Activated B cell treated with CpG ODN at 0.5 μM for 24 hours (primary cell): ENCODE results near the gene NINJ2. TPM values are rescaled to one million over a fixed set of nuclear protein-coding genes. Genes with fewer than 3 reads are reported as not detected.
A peak's percentile ranks its signal among the peaks of the same experiment; 100 is the strongest.

ENCODE experiments used
- ATAC-seq: fragments of 200-7000 bp; cut with Tn5 transposase; one replicate; pipeline ENCODE4 v1.10.0; 2021; ENCODE audit warnings: low read depth, mild to moderate bottlenecking, moderate library complexity
- CTCF ChIA-PET: fragments of 350-600 bp; sonication (Branson Sonifier 250); formaldehyde crosslinking; loops from one replicate; lab custom pipeline; 2021; ENCODE audit warnings: antibody characterized with exemption; lab: Charles Lee
- POLR2A ChIA-PET: fragments of 350-600 bp; sonication (Branson Sonifier 250); formaldehyde crosslinking; loops from one replicate; lab custom pipeline; 2021; ENCODE audit warnings: antibody characterized with exemption; lab: Charles Lee
- DNase-seq: peaks from one replicate; pipeline ENCODE4 v3.0.0; 2022
- H3K27ac Mint-ChIP-seq: one replicate; pipeline ENCODE4 v1.8.0; 2020; ENCODE audit warnings: mixed read lengths
- H3K27me3 Mint-ChIP-seq: one replicate; pipeline ENCODE4 v1.8.0; 2021; ENCODE audit warnings: mixed read lengths
- H3K36me3 Mint-ChIP-seq: one replicate; pipeline ENCODE4 v1.8.0; 2021; ENCODE audit warnings: low read depth, mixed read lengths
- H3K4me1 Mint-ChIP-seq: one replicate; pipeline ENCODE4 v1.8.0; 2021; ENCODE audit warnings: mixed read lengths
- H3K4me3 Mint-ChIP-seq: one replicate; pipeline ENCODE4 v1.8.0; 2020; ENCODE audit warnings: mild to moderate bottlenecking, mixed read lengths
- H3K9me3 Mint-ChIP-seq: one replicate; pipeline ENCODE4 v1.8.0; 2020; ENCODE audit warnings: mixed read lengths
- CTCF ChIP-seq: fragments of 200-600 bp; IDR thresholded peaks from one replicate; pipeline ENCODE4 v1.8.0; 2022; ENCODE audit warnings: antibody characterized with exemption, mild to moderate bottlenecking
- intact Hi-C: fragments of 100-400 bp; cut with micrococcal nuclease; formaldehyde crosslinking; loops from one replicate; pipeline ENCODE4 v1.15.1; 2024
- total RNA-seq: library from RNA; stranded (reverse); gene quantifications from 2 replicates; pipeline ENCODE4 v1.2.3, GENCODE V29; 2022

Gene NINJ2
- total RNA-seq, 1 donor from 2014 or later = 3.6 TPM

GRCh38 chr12:659090-659683 is 4.1 kb downstream of the NINJ2 start:
- peaks cover 31% of the 10 kb centered on the region for H3K4me1 Mint-ChIP-seq
- DNase-seq = no peak
- ATAC-seq = peak; percentile 90
- no peaks in the 10 kb centered on the region for H3K9me3 Mint-ChIP-seq
- intact Hi-C loops = loop anchor here (1.0 to 2.0 kb wide), 3 partner anchors 10 to 16 kb away; no protein-coding TSS in a partner anchor
- POLR2A ChIA-PET = interaction anchor here (0.5 to 3.6 kb wide), 10 partner anchors 9 to 341 kb away, joined by 3 to 39 read pairs (median 5); partner anchors contain the start of gene WNK1
- no peaks in the 10 kb centered on the region for H3K27me3 Mint-ChIP-seq
- peak overlapping the region; percentile 1 for H3K27ac Mint-ChIP-seq
- TF ChIP-seq CTCF = no peak
- CTCF ChIA-PET = interaction anchor here (1.1 to 1.4 kb wide), 4 partner anchors 9 to 93 kb away, joined by 4 to 5 read pairs (median 4); partner anchors contain the start of gene WNK1
- H3K36me3 Mint-ChIP-seq = no peaks in the 10 kb centered on the region
- peak overlapping the region; percentile 1 for H3K4me3 Mint-ChIP-seq

GRCh38 chr12:650983-651382 is 12.3 kb downstream of the NINJ2 start:
- H3K4me1 Mint-ChIP-seq = peaks cover 28% of the 10 kb centered on the region
- intact Hi-C loops = no loop called here
- CTCF ChIA-PET = interaction anchor here (1.0 kb wide), 1 partner anchor 164 kb away, joined by 4 read pairs; no protein-coding TSS in a partner anchor
- TF ChIP-seq CTCF = no peak
- H3K9me3 Mint-ChIP-seq = peaks cover 3% of the 10 kb centered on the region
- H3K36me3 Mint-ChIP-seq = peaks cover 10% of the 10 kb centered on the region
- peak; percentile 34 for ATAC-seq
- no peak overlapping the region for H3K4me3 Mint-ChIP-seq
- no peaks in the 10 kb centered on the region for H3K27me3 Mint-ChIP-seq
- no peak for DNase-seq
- POLR2A ChIA-PET = interaction anchor here (1.1 kb wide), 1 partner anchor 17 kb away, joined by 3 read pairs; no protein-coding TSS in a partner anchor
- no peak overlapping the region for H3K27ac Mint-ChIP-seq

- no peak overlapping the region for H3K4me3 Mint-ChIP-seq
- no peak overlapping the region for H3K27ac Mint-ChIP-seq
- ATAC-seq (no peak), DNase-seq (no peak)
- H3K36me3 Mint-ChIP-seq = peaks cover 14% of the 10 kb centered on the region
- peaks cover 3% of the 10 kb centered on the region for H3K9me3 Mint-ChIP-seq
- TF ChIP-seq CTCF = no peak
- H3K4me1 Mint-ChIP-seq = peaks cover 39% of the 10 kb centered on the region
- ChIA-PET POLR2A (interaction anchor here (0.7 to 2.0 kb wide), 4 partner anchors 16 to 103 kb away, joined by 3 to 10 read pairs (median 4); no protein-coding TSS in a partner anchor), CTCF (no interaction called here)
- intact Hi-C loops = no loop called here
- H3K27me3 Mint-ChIP-seq = no peaks in the 10 kb centered on the region
These were observed 15.7 kb downstream of the NINJ2 start for GRCh38 chr12:647385-648085.

- H3K27me3 Mint-ChIP-seq = no peaks in the 10 kb centered on the region
- no peak for DNase-seq
- peaks cover 47% of the 10 kb centered on the region for H3K4me1 Mint-ChIP-seq
- intact Hi-C loops = no loop called here
- H3K4me3 Mint-ChIP-seq = no peak overlapping the region
- TF ChIP-seq CTCF = no peak
- H3K36me3 Mint-ChIP-seq = peaks cover 14% of the 10 kb centered on the region
- no peak overlapping the region for H3K27ac Mint-ChIP-seq
- CTCF ChIA-PET = interaction anchor here (1.6 kb wide), 1 partner anchor 105 kb away, joined by 6 read pairs; no protein-coding TSS in a partner anchor
- POLR2A ChIA-PET = interaction anchor here (1.1 to 2.0 kb wide), 3 partner anchors 15 to 104 kb away, joined by 3 to 10 read pairs (median 4); no protein-coding TSS in a partner anchor
- no peak for ATAC-seq
- peaks cover 3% of the 10 kb centered on the region for H3K9me3 Mint-ChIP-seq
These were observed 16.5 kb downstream of the NINJ2 start for GRCh38 chr12:646442-647384.
